Colon (tissue), 2 donors: ENCODE measurements around the gene SFXN3.

Source experiments
- FAIRE-seq: peaks from 2 replicates; lab custom pipeline; 2012; peaks lifted over from hg19 to GRCh38; lab: Jason Lieb, UNC
- donor health status: control.
- donor health status: control.

The SFXN3 gene

GRCh38 chr10:101073631-101074030 lies 42.6 kb downstream of the SFXN3 start:
- FAIRE-seq = no peak

- FAIRE-seq = no peak
These were observed 44.7 kb downstream of the SFXN3 start for GRCh38 chr10:101075775-101076174.

GRCh38 chr10:101076630-101077029 lies 45.6 kb downstream of the SFXN3 start:
- no peak for FAIRE-seq

- no peak for FAIRE-seq
These were observed 48.8 kb downstream of the SFXN3 start for GRCh38 chr10:101079874-101080273.

- no peak for FAIRE-seq
These were observed 50.2 kb downstream of the SFXN3 start for GRCh38 chr10:101080933-101081931.

- no peak for FAIRE-seq
These were observed 54.8 kb downstream of the SFXN3 start for GRCh38 chr10:101085846-101086245.

- FAIRE-seq = no peak
These were observed 56.3 kb downstream of the SFXN3 start for GRCh38 chr10:101087376-101087775.

- FAIRE-seq = no peak
These were observed 56.9 kb downstream of the SFXN3 start for GRCh38 chr10:101087965-101088364.

- no peak for FAIRE-seq
These were observed 58.7 kb downstream of the SFXN3 start for GRCh38 chr10:101089520-101090299.

- FAIRE-seq = no peak
These were observed 59.6 kb downstream of the SFXN3 start for GRCh38 chr10:101090597-101090996.
